Smooth muscle cell (in vitro differentiated cells): ENCODE data around the gene REPS1. TPM values are rescaled to one million over a fixed set of nuclear protein-coding genes. Genes with fewer than 3 reads are reported as not detected.

ENCODE experiments used
- DNase-seq: peaks from one replicate; lab custom pipeline; 2025; ENCODE audit not compliant: unreplicated experiment; lab: John Stamatoyannopoulos, UW
- H2AFZ ChIP-seq: fragments of 200-600 bp; sonication (generic); 2 replicates; pipeline ENCODE4 v1.6.0; 2016; ENCODE audit warnings: antibody characterized with exemption, low read depth, mild to moderate bottlenecking
- H3F3A ChIP-seq: fragments of 200-600 bp; sonication (generic); 2 replicates; pipeline ENCODE4 v1.6.0; 2017; ENCODE audit warnings: antibody characterized with exemption, low read depth
- H3K27ac ChIP-seq: fragments of 200-600 bp; sonication (generic); 2 replicates; pipeline ENCODE4 v1.5.1; 2016; ENCODE audit warnings: low read depth, mild to moderate bottlenecking
- H3K27me3 ChIP-seq: fragments of 200-600 bp; sonication (generic); 2 replicates; pipeline ENCODE4 v1.6.1; 2016; ENCODE audit warnings: low read depth, mild to moderate bottlenecking
- H3K36me3 ChIP-seq: fragments of 200-600 bp; sonication (generic); 2 replicates; pipeline ENCODE4 v1.5.1; 2016; ENCODE audit warnings: low read depth
- H3K4me1 ChIP-seq: fragments of 200-600 bp; sonication (generic); 2 replicates; pipeline ENCODE4 v1.5.1; 2016; ENCODE audit warnings: low read depth
- H3K4me2 ChIP-seq: fragments of 200-600 bp; sonication (generic); 2 replicates; pipeline ENCODE4 v1.6.0; 2016; ENCODE audit warnings: mild to moderate bottlenecking
- H3K4me3 ChIP-seq: fragments of 200-600 bp; sonication (generic); 2 replicates; pipeline ENCODE4 v1.5.1; 2016; ENCODE audit warnings: mild to moderate bottlenecking
- H3K79me2 ChIP-seq: fragments of 200-600 bp; sonication (generic); 2 replicates; pipeline ENCODE4 v1.6.0; 2016; ENCODE audit warnings: low read depth, mild to moderate bottlenecking
- H3K9ac ChIP-seq: fragments of 200-600 bp; sonication (generic); 2 replicates; pipeline ENCODE4 v1.6.0; 2016; ENCODE audit warnings: low read depth
- H3K9me3 ChIP-seq: fragments of 200-600 bp; sonication (generic); replicated peaks from 2 replicates; pipeline ENCODE4 v1.5.1; 2016; ENCODE audit warnings: low read depth
- H4K20me1 ChIP-seq: fragments of 200-600 bp; sonication (generic); 2 replicates; pipeline ENCODE4 v1.6.0; 2016; ENCODE audit warnings: low read depth
- WGBS: methylation state at CpG from one replicate; pipeline ENCODE4 v1.1.7; 2016; ENCODE audit warnings: low lambda C conversion rate; 5-methylcytosine and 5-hydroxymethylcytosine counted together
- polyA plus RNA-seq: library from polyadenylated mRNA; unstranded; fragments of >200 nt; fragmentation: Nextera tagmentation; extraction: Ambion mirVana; gene quantifications from 2 replicates; pipeline ENCODE4 v1.2.1, GENCODE V29; 2016
- total RNA-seq: library from RNA; depleted of rRNA; stranded (reverse); fragments of >200 nt; gene quantifications from 2 replicates; pipeline ENCODE4 v1.2.3, GENCODE V29; 2014
- TF ChIP-seq, protein P1 (sequence below): fragments of 200-600 bp; sonication (generic); IDR thresholded peaks from 2 replicates; pipeline ENCODE4 v1.5.1; 2017; ENCODE audit warnings: borderline replicate concordance, mild to moderate bottlenecking, antibody characterized with exemption; ENCODE audit not compliant: insufficient read depth, poor library complexity, severe bottlenecking

Gene REPS1
- total and polyA plus RNA-seq, 2 experiments from 2014 or later: 29.0 to 58.2 TPM

DNA sequence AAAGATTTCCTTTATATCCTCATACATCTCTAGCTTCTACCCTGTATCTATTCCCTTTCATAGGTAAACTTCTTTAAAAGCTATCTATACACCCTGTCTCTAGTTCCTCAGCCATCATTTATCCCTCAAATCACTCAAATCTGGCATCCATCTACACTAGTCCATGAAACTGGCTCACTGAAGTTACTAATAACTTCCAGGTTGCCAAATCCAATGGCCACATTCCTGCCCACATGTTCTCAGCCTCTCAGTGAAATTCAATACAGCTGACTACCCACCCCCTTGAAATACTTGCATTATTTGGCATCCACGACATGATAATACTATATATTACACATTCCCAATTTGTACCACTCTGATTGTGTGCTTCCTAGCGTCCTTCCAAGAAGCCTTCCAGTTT lies 8.7 kb downstream of the REPS1 start:
- H3K9me3 ChIP-seq: no peaks in the 10 kb centered on the region
- H3K36me3 ChIP-seq: no peaks in the 10 kb centered on the region
- H4K20me1 ChIP-seq: peaks cover 99% of the 10 kb centered on the region
- DNase-seq: no peak
- H3K27ac ChIP-seq: no peak overlapping the region
- H3K4me1 ChIP-seq: peaks cover 28% of the 10 kb centered on the region
- WGBS: 72% methylated on average over 2 of the region's 2 CpGs
- H3K27me3 ChIP-seq: no peaks in the 10 kb centered on the region
- H3F3A ChIP-seq: no peaks in the 10 kb centered on the region
- no peak overlapping the region for H3K9ac ChIP-seq
- TF ChIP-seq, protein P1, sequence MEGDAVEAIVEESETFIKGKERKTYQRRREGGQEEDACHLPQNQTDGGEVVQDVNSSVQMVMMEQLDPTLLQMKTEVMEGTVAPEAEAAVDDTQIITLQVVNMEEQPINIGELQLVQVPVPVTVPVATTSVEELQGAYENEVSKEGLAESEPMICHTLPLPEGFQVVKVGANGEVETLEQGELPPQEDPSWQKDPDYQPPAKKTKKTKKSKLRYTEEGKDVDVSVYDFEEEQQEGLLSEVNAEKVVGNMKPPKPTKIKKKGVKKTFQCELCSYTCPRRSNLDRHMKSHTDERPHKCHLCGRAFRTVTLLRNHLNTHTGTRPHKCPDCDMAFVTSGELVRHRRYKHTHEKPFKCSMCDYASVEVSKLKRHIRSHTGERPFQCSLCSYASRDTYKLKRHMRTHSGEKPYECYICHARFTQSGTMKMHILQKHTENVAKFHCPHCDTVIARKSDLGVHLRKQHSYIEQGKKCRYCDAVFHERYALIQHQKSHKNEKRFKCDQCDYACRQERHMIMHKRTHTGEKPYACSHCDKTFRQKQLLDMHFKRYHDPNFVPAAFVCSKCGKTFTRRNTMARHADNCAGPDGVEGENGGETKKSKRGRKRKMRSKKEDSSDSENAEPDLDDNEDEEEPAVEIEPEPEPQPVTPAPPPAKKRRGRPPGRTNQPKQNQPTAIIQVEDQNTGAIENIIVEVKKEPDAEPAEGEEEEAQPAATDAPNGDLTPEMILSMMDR: no peak
- H3K4me2 ChIP-seq: no peak overlapping the region
- peaks cover 100% of the 10 kb centered on the region for H3K79me2 ChIP-seq
- H3K4me3 ChIP-seq: no peak overlapping the region
- no peak overlapping the region for H2AFZ ChIP-seq

DNA sequence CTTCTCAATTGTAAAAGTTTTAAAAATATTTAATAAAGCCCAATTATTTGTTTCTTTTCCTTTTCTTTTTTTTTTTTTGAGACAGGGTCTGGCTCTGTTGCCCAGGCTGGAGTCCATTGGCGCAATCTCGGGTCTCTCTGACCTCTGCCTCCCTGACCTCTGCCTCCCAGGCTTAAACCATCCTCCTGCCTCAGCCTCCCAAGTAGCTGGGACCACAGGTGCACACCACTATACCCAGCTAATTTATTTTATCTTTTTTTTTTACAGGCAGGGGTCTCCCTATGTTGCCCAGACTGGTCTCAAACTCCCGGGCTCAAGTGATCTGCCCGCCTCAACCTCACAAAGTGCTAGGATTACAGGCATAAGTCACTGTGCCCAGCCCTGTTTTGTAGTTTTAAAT lies 9.8 kb downstream of the REPS1 start:
- no peak for DNase-seq
- H3K4me3 ChIP-seq: no peak overlapping the region
- no peaks in the 10 kb centered on the region for H3K36me3 ChIP-seq
- H2AFZ ChIP-seq: no peak overlapping the region
- peaks cover 39% of the 10 kb centered on the region for H3K4me1 ChIP-seq
- peaks cover 6% of the 10 kb centered on the region for H3F3A ChIP-seq
- peaks cover 100% of the 10 kb centered on the region for H3K79me2 ChIP-seq
- H3K27me3 ChIP-seq: no peaks in the 10 kb centered on the region
- H3K9me3 ChIP-seq: no peaks in the 10 kb centered on the region
- H3K27ac ChIP-seq: no peak overlapping the region
- H4K20me1 ChIP-seq: peaks cover 99% of the 10 kb centered on the region
- TF ChIP-seq, protein P1: no peak
- no peak overlapping the region for H3K4me2 ChIP-seq
- 87% methylated on average over 4 of the region's 4 CpGs for WGBS
- no peak overlapping the region for H3K9ac ChIP-seq

DNA sequence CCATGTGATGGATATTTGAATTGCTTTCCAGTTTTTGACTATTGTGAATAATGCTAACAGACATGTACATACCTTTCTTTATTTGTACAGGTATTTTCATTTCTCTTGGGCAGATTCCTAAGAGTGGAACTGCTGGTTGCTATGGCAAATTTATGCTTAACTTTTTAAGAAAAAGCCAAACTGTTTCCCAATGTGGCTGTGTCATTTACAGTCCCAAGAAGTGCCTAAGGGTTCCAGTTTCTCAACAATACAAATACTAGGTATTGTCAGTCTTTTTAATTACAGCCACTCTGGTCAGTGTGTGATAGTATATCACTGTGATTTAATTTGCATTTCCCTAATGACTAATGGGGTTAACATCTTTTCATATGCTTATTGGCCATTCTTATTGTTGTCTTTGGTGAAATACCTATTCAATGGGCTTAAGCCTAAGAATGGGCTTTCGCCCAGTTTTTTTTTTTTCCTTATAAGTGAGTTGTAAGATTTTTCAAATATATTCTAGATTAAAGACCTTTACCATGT lies 10.3 kb downstream of the REPS1 start:
- no peak for DNase-seq
- Histone ChIP-seq H3K36me3 (no peaks in the 10 kb centered on the region), H3K9me3 (no peaks in the 10 kb centered on the region), H3K9ac (no peak overlapping the region), H3F3A (peaks cover 6% of the 10 kb centered on the region), H3K27me3 (no peaks in the 10 kb centered on the region), H2AFZ (no peak overlapping the region), H3K79me2 (peaks cover 96% of the 10 kb centered on the region), H3K4me1 (peaks cover 41% of the 10 kb centered on the region), H3K4me3 (no peak overlapping the region), H3K27ac (no peak overlapping the region), H4K20me1 (peaks cover 99% of the 10 kb centered on the region), H3K4me2 (no peak overlapping the region)
- WGBS: 97% methylated on average over 1 of the region's 1 CpG
- TF ChIP-seq, protein P1: no peak

DNA sequence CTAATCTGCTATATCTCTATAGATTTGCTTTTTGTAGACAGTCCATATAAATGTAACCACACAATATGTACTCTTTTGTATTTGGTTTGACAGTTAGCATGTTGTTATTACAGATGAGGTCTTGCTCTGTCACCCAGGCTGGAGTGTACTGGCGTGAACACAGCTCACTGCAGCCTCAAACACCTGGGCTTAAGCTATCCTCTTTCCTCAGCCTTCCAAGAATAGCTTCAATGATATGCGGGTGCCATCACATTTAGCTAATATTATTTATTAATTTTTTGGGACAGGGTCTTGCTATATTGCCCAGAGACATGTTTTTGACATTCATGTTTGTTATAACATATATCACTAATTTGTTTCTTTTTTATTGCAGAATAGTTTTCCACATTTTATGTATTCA lies 10.8 kb downstream of the REPS1 start:
- no peaks in the 10 kb centered on the region for H3K36me3 ChIP-seq
- TF ChIP-seq, protein P1: no peak
- H3K79me2 ChIP-seq: peaks cover 92% of the 10 kb centered on the region

More for the DNA sequence above, 10.8 kb downstream of the REPS1 start:
- H3K9ac ChIP-seq: no peak overlapping the region
- peaks cover 41% of the 10 kb centered on the region for H3K4me1 ChIP-seq
- H2AFZ ChIP-seq: no peak overlapping the region
- H3K27ac ChIP-seq: no peak overlapping the region
- peaks cover 6% of the 10 kb centered on the region for H3F3A ChIP-seq
- WGBS: 91% methylated on average over 2 of the region's 2 CpGs
- no peak for DNase-seq
- no peaks in the 10 kb centered on the region for H3K27me3 ChIP-seq
- H3K9me3 ChIP-seq: no peaks in the 10 kb centered on the region
- H4K20me1 ChIP-seq: peaks cover 99% of the 10 kb centered on the region
- H3K4me3 ChIP-seq: no peak overlapping the region
- no peak overlapping the region for H3K4me2 ChIP-seq
